H9 (cell line): ENCODE measurements around the gene LIG3. TPM values are rescaled to one million over a fixed set of nuclear protein-coding genes. Genes with fewer than 3 reads are reported as not detected.

Source experiments
- DNase-seq: peaks from one replicate; pipeline ENCODE4 v3.0.0-alpha.2; 2017
- H2AFZ ChIP-seq: one replicate; pipeline ENCODE4 v1.6.1; 2013; ENCODE audit warnings: mild to moderate bottlenecking, low read length, control low read depth, moderate library complexity
- H2AK5ac ChIP-seq: 2 replicates; pipeline ENCODE4 v1.6.1; 2013; ENCODE audit warnings: low read length, control low read depth, mixed read lengths; ENCODE audit not compliant: insufficient read length
- H2BK120ac ChIP-seq: one replicate; pipeline ENCODE4 v1.6.1; 2013; ENCODE audit warnings: low read depth, mild to moderate bottlenecking, low read length, control low read depth, inconsistent platforms; ENCODE audit not compliant: poor library complexity, severe bottlenecking
- H2BK12ac ChIP-seq: 2 replicates; pipeline ENCODE4 v1.6.1; 2013; ENCODE audit warnings: low read length, control low read depth, mixed read lengths, low read depth; ENCODE audit not compliant: insufficient read length
- H2BK15ac ChIP-seq: 2 replicates; pipeline ENCODE4 v1.6.1; 2013; ENCODE audit warnings: low read depth, low read length, control low read depth
- H2BK20ac ChIP-seq: one replicate; pipeline ENCODE4 v1.6.1; 2013; ENCODE audit warnings: low read depth, mild to moderate bottlenecking, low read length, control low read depth, inconsistent platforms; ENCODE audit not compliant: poor library complexity, severe bottlenecking
- H2BK5ac ChIP-seq: 2 replicates; pipeline ENCODE4 v1.6.1; 2013; ENCODE audit warnings: low read length, control low read depth, mixed read lengths; ENCODE audit not compliant: insufficient read length
- H3K14ac ChIP-seq: 2 replicates; pipeline ENCODE4 v1.6.1; 2013; ENCODE audit warnings: low read length, control low read depth; ENCODE audit not compliant: insufficient read depth
- H3K18ac ChIP-seq: 2 replicates; pipeline ENCODE4 v1.6.1; 2013; ENCODE audit warnings: low read depth, mild to moderate bottlenecking, mixed read lengths, low read length, control low read depth; ENCODE audit not compliant: insufficient read length
- H3K23ac ChIP-seq: 2 replicates; pipeline ENCODE4 v1.6.1; 2013; ENCODE audit warnings: low read length, control low read depth, mixed read lengths, low read depth; ENCODE audit not compliant: insufficient read length
- H3K23me2 ChIP-seq: 2 replicates; pipeline ENCODE4 v1.6.1; 2013; ENCODE audit warnings: low read depth, mild to moderate bottlenecking, mixed read lengths, low read length, control low read depth; ENCODE audit not compliant: insufficient read length, poor library complexity, severe bottlenecking
- H3K27ac ChIP-seq: 2 replicates; pipeline ENCODE4 v1.5.1; 2013; ENCODE audit warnings: low read length, control low read depth, mixed read lengths, low read depth; ENCODE audit not compliant: insufficient read length
- H3K27me3 ChIP-seq: 2 replicates; pipeline ENCODE4 v1.6.1; 2013; ENCODE audit warnings: low read length, control low read depth, inconsistent platforms; ENCODE audit not compliant: insufficient read depth
- H3K4ac ChIP-seq: 2 replicates; pipeline ENCODE4 v1.6.1; 2013; ENCODE audit warnings: low read depth, mild to moderate bottlenecking, control low read depth, inconsistent platforms, low read length, moderate library complexity
- H3K4me1 ChIP-seq: 2 replicates; pipeline ENCODE4 v1.6.1; 2013; ENCODE audit warnings: low read length, control low read depth, inconsistent platforms; ENCODE audit not compliant: insufficient read depth
- H3K4me2 ChIP-seq: 2 replicates; pipeline ENCODE4 v1.6.1; 2013; ENCODE audit warnings: low read length, control low read depth, mixed read lengths; ENCODE audit not compliant: insufficient read length, insufficient read depth
- H3K56ac ChIP-seq: 2 replicates; pipeline ENCODE4 v1.6.1; 2013; ENCODE audit warnings: low read depth, mild to moderate bottlenecking, mixed read lengths, low read length, control low read depth; ENCODE audit not compliant: insufficient read length
- H3K79me1 ChIP-seq: 2 replicates; pipeline ENCODE4 v1.6.1; 2013; ENCODE audit warnings: low read depth, mild to moderate bottlenecking, moderate library complexity, low read length, control low read depth, inconsistent platforms; ENCODE audit not compliant: insufficient read depth, poor library complexity, severe bottlenecking
- H3K79me2 ChIP-seq: 2 replicates; pipeline ENCODE4 v1.6.1; 2013; ENCODE audit warnings: low read length, control low read depth, inconsistent platforms; ENCODE audit not compliant: insufficient read depth
- H3K9ac ChIP-seq: 2 replicates; pipeline ENCODE4 v1.6.1; 2013; ENCODE audit warnings: low read length, control low read depth, mixed read lengths; ENCODE audit not compliant: insufficient read length; ENCODE audit errors: extremely low read depth
- H3K9me3 ChIP-seq: one replicate; pipeline ENCODE4 v1.6.1; 2013; ENCODE audit warnings: low read depth, low read length, inconsistent platforms; ENCODE audit not compliant: control insufficient read depth
- H3T11ph ChIP-seq: one replicate; pipeline ENCODE4 v1.6.1; 2013; ENCODE audit warnings: mild to moderate bottlenecking, low read length, control low read depth, inconsistent platforms
- H4K20me1 ChIP-seq: one replicate; pipeline ENCODE4 v1.6.1; 2013; ENCODE audit not compliant: control insufficient read depth, insufficient read length, insufficient read depth
- H4K5ac ChIP-seq: 2 replicates; pipeline ENCODE4 v1.6.1; 2013; ENCODE audit warnings: low read depth, mild to moderate bottlenecking, mixed read lengths, low read length, control low read depth; ENCODE audit not compliant: insufficient read length
- H4K8ac ChIP-seq: replicated peaks from 2 replicates; pipeline ENCODE4 v1.6.1; 2013; ENCODE audit warnings: low read length, control low read depth, mixed read lengths, low read depth; ENCODE audit not compliant: insufficient read length
- H4K91ac ChIP-seq: 2 replicates; pipeline ENCODE4 v1.6.1; 2013; ENCODE audit warnings: low read depth, mild to moderate bottlenecking, moderate library complexity, mixed read lengths, low read length, control low read depth; ENCODE audit not compliant: insufficient read length
- H3K27ac Mint-ChIP-seq, 3 experiments: 2 replicates in 2 of 3; 3 replicates in 1 of 3; pipeline ENCODE4 v1.8.0; 2020 to 2021; ENCODE audit warnings: mixed read lengths in 3 of 3, mild to moderate bottlenecking in 1 of 3, moderate library complexity in 1 of 3
- H3K27me3 Mint-ChIP-seq: 2 replicates; pipeline ENCODE4 v1.8.0; 2021; ENCODE audit warnings: low read depth, mild to moderate bottlenecking, moderate library complexity, mixed read lengths
- H3K36me3 Mint-ChIP-seq, 3 experiments: 2 replicates in 2 of 3; 3 replicates in 1 of 3; pipeline ENCODE4 v1.8.0; 2020 to 2021; ENCODE audit warnings: low read depth in 3 of 3, mixed read lengths in 3 of 3; ENCODE audit not compliant: insufficient read depth in 1 of 3
- H3K4me1 Mint-ChIP-seq, 2 experiments: 2 replicates each; pipeline ENCODE4 v1.8.0; 2020; ENCODE audit warnings: mixed read lengths in 2 of 2
- H3K4me3 Mint-ChIP-seq, 2 experiments: 2 replicates in 1 of 2; 3 replicates in 1 of 2; pipeline ENCODE4 v1.8.0; 2020 to 2021; ENCODE audit warnings: mild to moderate bottlenecking in 2 of 2, mixed read lengths in 2 of 2, moderate library complexity in 1 of 2
- H3K9me3 Mint-ChIP-seq, 2 experiments: 2 replicates in 1 of 2; 3 replicates in 1 of 2; pipeline ENCODE4 v1.8.0; 2020; ENCODE audit warnings: mild to moderate bottlenecking in 2 of 2, mixed read lengths in 2 of 2, moderate library complexity in 1 of 2
- CTCF ChIP-seq: fragments of 200-600 bp; sonication (generic); conservative IDR thresholded peaks from 3 replicates; pipeline ENCODE4 v1.8.0; 2021; ENCODE audit warnings: antibody characterized with exemption, mild to moderate bottlenecking
- WGBS: extraction: QIAGEN DNeasy Blood & Tissue Kit; methylation state at CpG from one replicate; pipeline ENCODE4 v1.1.7; 2013; ENCODE audit warnings: missing lambda C conversion rate, low lambda C conversion rate, mixed read lengths; ENCODE audit not compliant: insufficient read length; ENCODE audit errors: extremely low coverage; 5-methylcytosine and 5-hydroxymethylcytosine counted together
- total RNA-seq: library from RNA; stranded (reverse); gene quantifications from 2 replicates; pipeline ENCODE4 v1.2.1, GENCODE V29; 2021

Gene LIG3
- total RNA-seq, 1 experiment from 2014 or later = 96.0 TPM

GRCh38 chr17:35038453-35038852 is 58.1 kb downstream of the LIG3 start:
- Histone ChIP-seq H3K27me3 (no peaks in the 10 kb centered on the region), H2BK20ac (no peak overlapping the region), H3K9ac (no peak overlapping the region), H3K18ac (no peak overlapping the region), H2BK5ac (no peak overlapping the region), H2BK15ac (no peak overlapping the region), H3K14ac (no peak overlapping the region), H4K91ac (no peak overlapping the region), H3K56ac (no peak overlapping the region), H4K20me1 (no peaks in the 10 kb centered on the region), H3K79me1 (no peaks in the 10 kb centered on the region), H3K79me2 (no peaks in the 10 kb centered on the region), H4K5ac (no peak overlapping the region), H3K27ac (no peak overlapping the region), H4K8ac (no peak overlapping the region), H3K4me1 (no peaks in the 10 kb centered on the region), H3K23me2 (no peaks in the 10 kb centered on the region), H3K4me2 (no peak overlapping the region), H2AFZ (no peak overlapping the region), H2BK12ac (no peak overlapping the region), H3T11ph (no peak overlapping the region), H2AK5ac (no peak overlapping the region), H2BK120ac (no peak overlapping the region), H3K9me3 (no peaks in the 10 kb centered on the region), H3K23ac (no peak overlapping the region), H3K4ac (no peak overlapping the region)
- Mint-ChIP-seq H3K4me1 (no peaks in the 10 kb centered on the region), H3K36me3 (no peaks in the 10 kb centered on the region; a peak in 1 of 7 replicates), H3K27ac (peak overlapping the region in 1 of 3 experiments; percentile 23; a peak in 1 of 7 replicates), H3K27me3 (no peaks in the 10 kb centered on the region), H3K9me3 (no peaks in the 10 kb centered on the region), H3K4me3 (no peak overlapping the region)
- DNase-seq = no peak
- no peak for TF ChIP-seq CTCF
- no CpG with 5 or more reads among the region's 3 CpGs for WGBS
